GM19324 (cell line): ENCODE measurements around the gene USP25.

Experiments used
- ATAC-seq: cut with Tn5 transposase; IDR thresholded peaks from one replicate; pipeline ENCODE4 v1.9.1; 2021; ENCODE audit warnings: mild to moderate bottlenecking, moderate library complexity; ENCODE audit not compliant: unreplicated experiment, low FRiP score

USP25 gene

DNA sequence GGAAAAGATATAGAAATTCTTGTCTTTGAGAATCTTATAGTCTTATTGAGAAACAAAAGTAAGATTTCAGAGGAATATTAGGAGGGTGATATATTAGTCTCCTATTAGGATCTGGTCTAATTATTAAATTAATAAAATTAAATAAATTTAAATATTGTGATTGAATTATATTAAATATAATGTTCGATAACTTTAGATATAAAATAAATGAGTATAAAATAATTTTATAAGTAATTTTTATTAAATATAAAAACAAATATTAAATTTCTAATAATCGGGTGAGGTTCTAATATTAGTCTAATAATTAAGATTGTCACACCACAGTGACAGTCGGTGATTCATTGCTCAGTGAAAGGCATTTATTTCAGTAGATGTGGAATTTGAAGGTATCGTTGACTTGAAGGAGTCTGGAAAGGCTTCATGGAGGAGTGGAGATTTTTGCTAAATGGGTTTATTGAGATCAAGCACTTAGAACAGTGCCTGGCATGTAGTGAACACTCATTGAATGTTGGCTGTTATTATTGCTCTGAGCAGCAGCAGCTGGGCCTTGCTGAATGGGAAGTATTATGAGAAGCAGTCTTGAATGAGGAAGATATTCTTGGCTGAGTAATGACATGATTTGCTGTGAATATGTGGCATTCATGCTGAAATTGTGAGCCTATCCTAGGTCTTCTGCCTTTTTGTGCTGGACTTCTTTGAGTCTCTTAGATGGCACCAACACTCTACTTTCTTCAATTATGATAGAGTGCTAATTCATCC lies 74.6 kb downstream of the USP25 start:
- ATAC-seq, result no peak

DNA sequence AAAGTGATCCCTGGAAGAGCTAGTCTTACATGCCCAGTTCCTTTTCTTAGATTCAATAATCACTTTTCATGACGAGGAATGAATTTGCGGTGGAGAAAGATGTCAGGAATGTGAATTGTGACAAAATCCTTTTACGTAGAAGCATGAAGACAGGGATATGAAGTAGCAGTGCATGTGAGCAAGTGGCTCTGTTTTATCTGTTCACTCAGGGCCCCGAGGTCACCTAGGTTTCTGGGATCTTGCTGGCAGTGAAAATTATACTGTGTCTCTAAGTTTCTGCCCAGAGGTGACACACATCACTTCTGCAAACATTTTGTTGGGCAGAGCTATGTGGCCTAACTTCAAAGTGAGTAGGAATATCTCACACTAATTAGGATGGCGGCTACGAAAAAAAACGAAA lies 79.3 kb downstream of the USP25 start:
- no peak for ATAC-seq

DNA sequence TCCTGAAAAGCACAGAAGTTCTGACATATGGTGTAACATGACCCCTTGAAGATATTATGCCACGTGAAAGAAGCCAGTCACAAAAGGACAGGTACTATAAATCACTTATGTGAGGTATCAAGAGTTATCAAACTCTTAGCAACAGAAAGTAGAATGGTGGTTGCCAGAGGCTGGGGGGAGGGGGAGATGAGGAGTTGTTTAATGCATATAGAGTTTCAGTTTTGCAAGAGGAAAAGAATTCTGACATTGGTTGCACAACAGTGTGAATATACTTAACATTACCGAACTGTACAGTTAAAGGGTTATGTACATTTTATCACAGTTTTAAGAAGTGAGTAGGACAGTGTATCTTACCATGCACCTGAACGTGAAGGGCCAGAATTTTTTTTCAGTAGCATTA lies 80.0 kb downstream of the USP25 start:
- ATAC-seq, result no peak

DNA sequence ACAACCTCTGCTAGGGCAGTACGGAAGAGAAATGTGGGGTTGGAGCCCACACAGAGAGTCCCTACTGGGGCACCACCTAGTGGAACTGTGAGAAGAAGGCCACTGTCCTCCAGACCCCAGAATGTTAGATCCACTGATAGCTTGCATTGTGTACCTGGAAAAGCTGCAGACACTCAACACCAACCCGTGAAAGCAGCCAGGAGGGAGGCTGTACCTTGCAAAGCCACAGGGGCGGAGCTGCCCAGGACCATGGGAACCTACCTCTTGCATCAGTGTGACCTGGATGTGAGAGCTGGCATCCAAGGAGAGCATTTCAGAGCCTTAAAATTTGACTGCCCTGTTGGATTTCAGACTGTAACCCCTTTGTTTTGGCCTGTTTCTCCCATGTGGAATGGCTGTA lies 85.5 kb downstream of the USP25 start:
- ATAC-seq, result no peak

DNA sequence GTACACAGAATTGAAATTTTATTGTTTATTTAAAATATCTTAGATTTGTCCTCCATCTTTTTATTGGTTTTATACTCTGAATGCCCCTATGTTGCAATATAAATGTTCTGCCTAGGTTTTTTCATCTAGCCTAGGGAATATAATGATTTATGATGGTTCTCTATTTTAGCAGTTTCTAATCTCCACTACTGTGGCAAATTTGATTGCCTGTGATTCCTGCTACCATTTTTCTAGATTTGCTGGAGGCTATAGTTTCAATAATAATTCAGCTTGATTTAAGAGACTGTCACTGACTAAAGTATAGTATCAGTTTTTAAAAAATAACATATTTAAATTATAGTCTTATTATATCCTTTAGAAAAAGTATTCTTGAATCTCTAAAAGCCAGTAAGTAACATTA lies 90.5 kb downstream of the USP25 start:
- ATAC-seq, result no peak

DNA sequence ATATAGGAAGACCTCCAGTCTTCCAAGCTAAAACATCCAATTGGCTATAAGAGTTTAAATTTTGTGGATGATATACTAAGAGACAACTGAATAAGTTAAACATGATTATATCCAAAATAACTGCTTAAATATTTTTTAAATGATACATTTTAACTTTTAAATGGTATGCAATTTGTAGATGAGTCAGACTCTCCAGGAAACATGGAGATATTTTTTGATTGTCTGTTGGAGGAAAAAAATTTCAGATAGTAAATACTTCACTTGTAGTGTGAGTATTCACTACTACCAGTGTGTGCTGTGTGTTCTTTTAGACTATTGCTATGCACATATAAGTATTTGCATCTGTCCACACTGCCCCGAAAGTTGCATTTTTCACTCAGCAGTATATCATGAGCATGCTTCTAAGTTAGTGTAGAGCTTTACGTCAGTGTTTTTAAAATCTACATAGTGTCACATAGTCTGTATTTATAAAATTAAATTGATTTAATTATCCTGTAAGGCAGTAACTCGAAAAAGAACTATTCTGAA lies 91.1 kb downstream of the USP25 start:
- no peak for ATAC-seq

DNA sequence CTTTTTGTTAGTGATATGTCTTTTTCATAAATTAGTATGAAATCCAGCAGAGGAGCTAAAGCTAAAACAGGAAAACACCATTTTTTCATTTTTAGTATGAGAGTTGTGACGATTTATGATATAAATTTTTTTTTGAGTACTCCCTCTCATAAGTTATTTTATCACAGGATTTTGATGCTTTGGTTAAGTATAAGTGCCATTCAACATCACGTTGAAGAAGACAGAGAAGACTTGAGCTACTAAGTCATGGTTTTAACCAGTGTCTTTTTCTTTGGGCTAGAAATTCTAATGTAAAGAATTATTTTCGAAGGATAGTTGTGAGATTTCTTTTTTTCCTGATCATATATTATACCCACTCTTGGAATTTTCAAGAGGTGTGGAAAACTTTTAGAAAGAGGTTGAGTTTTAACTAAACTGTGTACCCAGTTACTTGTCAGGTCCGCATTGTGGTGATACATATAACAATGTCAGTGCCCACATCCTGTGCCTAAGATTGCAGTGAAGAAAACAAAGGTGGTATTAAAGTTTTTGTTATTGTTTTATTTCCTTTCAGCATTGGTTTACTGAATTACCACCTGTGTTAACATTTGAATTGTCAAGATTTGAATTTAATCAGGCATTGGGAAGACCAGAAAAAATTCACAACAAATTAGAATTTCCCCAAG lies 93.8 kb downstream of the USP25 start:
- ATAC-seq, result no peak

DNA sequence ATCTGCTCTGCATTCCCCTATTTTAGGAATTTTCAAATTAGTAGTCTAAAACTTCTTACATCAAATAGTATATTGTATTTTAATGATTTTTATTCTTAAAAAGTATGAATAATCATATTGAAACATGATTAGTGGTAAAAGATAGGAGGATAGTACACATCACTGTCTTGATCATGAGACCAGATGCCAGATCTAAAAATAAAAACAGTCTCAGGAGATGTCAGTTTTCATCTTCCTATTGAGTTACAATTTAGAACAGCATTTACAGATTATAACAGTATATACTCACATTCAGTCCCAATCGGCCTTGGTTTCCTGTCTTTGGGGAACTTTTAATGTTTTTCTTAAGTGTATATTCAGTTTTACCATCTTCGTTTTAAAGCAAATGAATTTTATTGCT lies 95.9 kb downstream of the USP25 start:
- no peak for ATAC-seq

DNA sequence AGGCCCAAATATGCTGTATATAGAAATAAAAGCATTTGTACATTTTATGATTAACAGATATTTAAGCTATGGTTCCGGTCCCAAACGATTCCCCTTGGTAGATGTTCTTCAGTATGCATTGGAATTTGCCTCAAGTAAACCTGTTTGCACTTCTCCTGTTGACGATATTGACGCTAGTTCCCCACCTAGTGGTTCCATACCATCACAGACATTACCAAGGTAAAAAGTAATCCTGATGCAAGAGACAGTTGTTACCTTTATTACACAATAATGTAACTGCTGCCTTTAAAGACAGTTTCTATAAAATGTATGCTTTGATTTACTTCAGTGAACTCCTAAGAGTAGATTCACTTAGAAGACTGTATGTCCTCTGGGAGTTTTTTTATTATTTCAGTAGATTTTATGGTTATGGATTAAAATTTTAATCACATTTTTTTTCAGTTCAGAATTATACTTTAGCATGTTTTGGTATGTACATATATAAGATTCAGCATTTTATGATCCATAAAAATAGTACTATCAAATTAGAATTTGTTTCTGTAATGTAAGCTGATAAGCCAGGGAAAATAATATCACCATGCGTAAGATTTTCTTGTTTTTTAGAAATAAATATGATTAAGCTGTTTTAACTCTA lies 96.5 kb downstream of the USP25 start:
- no peak for ATAC-seq

DNA sequence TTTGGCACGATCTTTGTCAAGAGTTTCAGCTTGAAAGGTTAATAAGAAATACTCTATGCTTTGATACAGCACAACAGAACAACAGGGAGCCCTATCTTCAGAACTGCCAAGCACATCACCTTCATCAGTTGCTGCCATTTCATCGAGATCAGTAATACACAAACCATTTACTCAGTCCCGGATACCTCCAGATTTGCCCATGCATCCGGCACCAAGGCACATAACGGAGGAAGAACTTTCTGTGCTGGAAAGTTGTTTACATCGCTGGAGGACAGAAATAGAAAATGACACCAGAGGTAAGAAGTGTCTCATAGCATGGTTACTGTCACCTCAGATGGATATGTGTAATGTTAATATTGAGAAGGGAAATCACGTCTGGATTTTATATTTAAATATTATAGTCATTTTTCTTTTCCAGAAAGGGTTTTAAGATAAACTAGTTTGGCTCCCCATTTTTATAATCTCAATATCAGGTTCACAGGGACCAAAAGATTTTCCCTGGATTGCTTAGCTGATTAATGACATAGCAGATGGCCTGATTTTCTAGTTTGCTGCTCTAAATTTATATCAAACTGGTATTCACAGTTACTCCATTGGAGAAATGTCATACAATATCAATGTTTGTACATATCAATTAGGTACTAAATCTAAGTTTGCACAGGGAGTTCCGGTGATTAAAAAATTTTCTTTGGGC lies 97.3 kb downstream of the USP25 start:
- no peak for ATAC-seq

DNA sequence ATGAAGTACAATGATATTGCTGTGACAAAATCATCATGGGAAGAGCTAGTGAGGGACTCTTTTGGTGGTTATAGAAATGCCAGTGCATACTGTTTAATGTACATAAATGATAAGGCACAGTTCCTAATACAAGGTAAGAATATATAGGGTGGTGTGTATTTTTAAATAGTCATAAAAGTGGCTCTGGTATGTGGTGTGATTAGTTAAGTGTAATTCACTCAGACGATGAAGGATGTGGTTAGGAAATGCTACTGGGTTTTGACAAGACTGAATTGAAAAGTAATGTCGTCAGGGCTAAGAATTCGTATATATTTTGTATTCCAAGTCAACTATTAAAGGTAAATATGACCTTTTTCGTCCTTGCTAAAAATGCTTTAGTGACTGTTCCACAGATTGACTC lies 101.7 kb downstream of the USP25 start:
- no peak for ATAC-seq

DNA sequence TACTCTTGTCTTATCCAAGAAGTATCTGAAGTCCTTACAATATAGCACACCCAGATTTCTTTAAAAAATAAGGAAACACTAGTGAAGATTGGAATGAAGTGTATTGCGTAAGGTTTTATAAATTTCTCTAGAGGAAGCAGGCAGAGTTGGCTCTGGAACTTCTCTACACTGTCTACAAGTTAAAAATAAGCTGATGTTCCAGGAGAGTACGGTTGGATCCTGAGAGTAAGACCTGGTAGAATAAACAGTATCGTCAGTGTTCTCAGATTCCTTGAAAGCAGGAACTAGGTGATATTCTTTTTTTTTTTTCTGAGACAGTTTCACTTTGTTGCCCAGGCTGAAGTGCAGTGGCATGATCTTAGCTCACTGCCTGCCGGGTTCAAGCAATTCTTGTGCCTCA lies 107.9 kb downstream of the USP25 start:
- no peak for ATAC-seq

DNA sequence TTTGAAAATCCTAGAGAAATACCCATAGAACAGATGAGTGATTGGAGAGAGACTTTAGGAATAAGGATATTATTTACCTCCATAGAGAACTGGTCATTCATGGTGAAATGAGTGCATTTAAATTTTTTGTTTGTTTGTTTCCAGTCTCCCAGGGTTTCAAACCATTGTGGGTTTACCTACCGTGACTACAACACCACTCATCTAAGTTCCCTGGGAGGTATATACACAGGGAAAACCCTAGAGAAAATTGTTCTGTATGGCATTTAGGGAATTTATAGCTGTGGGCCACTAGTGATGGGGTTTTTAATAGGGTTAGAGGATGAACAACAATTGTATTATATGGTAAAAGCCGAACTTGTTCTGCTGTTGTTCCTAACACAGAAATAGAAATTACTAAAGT lies 109.2 kb downstream of the USP25 start:
- ATAC-seq, result no peak

DNA sequence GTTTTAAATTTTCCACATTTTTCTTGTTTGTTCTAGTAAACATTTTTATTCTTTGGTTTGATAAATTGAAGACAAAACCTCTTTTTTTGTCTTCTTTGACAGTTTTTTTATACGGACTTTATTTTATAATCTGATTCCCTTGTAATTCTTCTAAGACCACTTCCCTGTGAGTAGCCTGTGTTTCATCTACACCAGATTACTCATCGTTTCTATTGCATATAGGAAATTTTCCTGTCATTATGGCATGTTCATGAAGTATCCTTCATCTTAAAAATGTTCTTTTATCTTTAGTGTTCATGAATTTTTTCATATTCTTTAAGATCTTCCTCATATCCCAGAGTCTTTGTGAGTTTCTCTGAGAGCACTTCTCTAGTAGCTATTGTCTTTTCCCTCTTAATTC lies 109.8 kb downstream of the USP25 start:
- no peak for ATAC-seq

DNA sequence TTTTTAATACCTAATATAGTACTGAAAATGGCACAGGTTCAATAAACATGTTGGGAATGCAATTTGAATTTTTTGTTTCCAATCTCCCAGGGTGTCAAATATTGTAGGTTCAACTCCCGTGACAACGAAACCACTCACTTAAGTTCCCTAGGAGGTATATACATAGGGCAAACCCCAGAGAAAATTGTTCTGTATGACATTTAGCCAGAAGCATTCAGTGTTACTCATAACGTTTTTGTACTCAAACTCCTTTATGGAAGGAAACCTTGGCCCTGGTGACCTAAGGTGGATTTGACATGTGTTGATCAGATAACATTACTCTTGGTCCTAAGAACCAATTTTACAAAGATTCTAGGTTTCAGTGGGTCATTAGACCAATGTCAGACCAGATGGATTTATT lies 110.6 kb downstream of the USP25 start:
- ATAC-seq, result no peak

DNA sequence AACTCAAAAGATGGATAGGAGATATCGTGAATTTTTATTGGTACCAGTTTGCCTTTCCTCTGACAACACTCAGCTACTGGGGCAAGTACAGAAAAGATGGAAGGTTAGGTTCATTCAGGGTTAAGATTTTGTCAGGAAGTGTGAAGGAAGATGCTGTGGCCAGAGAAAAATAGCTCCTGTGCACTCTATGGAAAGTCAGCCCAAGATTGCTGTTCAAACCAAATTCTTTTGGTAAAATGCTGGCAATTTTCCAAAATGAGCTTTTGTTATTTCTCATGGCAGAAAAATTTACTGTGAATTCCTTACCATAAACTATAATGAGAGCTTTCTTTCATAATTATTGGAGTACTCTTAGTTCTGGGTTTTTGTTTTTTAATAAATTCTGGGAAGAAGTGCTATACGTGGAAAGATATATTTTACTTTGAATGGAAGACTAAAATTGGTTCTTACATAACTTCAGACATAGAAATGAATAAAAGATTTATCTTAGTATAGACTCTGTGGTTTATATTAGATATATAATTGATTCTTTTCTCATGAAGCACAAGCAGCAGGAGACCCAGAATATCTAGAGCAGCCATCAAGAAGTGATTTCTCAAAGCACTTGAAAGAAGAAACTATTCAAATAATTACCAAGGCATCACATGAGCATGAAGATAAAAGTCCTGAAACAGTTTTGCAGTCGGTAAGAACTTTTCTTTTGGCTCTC lies 112.2 kb downstream of the USP25 start:
- no peak for ATAC-seq

DNA sequence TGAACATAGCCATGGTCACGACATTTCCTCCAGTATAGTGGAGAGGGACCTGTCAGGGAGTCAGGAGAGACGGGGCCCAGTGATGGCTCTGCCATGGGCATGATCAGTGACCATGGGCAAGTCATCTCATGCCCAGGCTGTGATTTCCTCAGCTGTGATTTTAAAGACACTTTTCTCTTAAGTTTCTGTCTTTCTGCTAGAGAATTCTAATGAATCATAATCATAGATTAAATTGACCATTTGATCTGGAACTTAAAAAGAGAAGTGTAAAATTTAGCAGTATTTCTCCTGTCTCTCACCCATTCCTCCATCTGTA lies 112.7 kb downstream of the USP25 start:
- ATAC-seq, result no peak

DNA sequence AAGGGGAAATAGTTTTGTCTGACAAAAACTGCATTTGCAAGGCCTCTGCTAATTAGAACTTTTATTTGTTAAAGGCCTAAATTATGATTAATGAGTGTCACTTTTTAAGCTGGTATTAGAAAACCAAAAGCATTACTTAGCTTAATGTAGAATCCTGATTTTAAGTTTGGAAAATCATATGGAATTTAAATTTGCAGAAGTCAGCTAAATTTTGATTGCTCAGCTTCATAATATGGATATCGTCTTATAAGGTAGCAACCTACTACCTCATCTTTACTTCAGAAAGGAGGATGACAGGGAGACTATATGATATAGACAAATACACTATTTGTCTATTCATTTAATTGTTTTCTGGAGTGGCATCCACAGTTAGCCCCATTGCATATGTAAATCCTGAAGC lies 114.0 kb downstream of the USP25 start:
- no peak for ATAC-seq

DNA sequence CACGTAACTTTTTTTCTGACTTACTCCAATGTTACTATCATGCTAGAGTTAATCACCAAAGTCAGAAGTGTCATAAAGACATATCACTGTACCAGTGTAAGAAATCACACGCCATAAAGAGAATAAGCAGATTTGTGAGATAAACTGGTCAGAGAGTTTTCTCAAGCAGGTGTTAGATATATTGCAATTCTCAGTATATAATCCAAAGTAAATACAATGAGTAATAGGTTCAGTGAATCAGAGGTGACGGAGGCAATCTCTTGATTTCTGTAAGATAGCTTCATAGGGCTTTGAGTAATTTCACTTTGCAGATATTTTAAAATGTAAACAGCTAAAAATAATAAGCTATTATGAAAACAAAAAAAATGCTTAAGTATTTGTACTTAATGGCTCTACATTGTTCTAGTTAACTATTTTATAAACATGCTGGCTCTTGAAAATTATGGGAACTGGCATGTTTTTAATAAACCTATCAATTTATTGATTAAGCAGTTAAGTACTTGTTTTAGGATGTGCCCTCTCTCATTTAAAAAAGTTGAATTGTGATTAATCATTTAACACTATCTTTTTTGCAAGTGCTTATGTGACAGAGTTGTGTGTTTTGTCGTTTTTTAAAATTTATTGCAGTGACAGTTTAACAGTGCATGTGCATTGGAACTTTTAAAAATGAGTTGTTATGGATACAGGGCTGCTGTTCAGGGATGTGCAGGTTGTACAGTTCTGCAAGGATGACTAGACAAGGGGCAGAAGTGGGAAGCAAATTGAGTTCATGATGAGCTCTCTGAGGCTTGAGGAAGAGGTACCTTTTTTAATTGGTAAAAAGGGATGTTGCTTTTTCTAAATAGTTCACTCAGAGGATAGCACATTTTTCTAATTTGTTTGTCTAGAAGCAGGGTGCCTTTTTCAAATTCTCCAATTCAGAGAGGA lies 119.1 kb downstream of the USP25 start:
- ATAC-seq, result no peak

DNA sequence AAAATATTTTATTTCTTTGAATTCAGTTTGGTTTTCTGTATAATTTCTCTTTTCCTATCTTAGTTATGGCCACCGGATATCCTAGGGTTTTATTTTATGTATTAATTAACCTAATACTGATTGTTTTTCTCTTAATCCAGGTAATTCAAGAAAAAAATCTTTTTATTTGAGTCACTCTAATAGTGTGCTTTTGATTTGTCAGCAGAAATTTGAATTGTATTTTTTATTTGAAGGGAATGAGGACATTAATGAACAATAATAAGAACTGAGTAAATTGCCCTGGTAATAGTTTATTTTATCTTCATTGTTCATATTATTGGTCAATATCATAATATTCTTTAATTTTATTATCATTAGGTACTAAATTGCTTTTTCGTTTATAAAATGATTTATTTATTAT lies 120.1 kb downstream of the USP25 start:
- no peak for ATAC-seq
